SU-DHL-6 (cell line): Measurements from ENCODE around the gene ZFYVE16.

Experiments
- H2AFZ ChIP-seq: fragments of 200-600 bp; sonication (generic); 2 replicates; pipeline ENCODE4 v1.6.1; 2014; ENCODE audit warnings: low read depth, mild to moderate bottlenecking, moderate library complexity, mixed read lengths, antibody characterized with exemption, low read length; ENCODE audit not compliant: severe bottlenecking
- H3F3A ChIP-seq: fragments of 200-600 bp; shearing (Covaris generic); 2 replicates; pipeline ENCODE4 v1.6.0; 2016; ENCODE audit warnings: antibody characterized with exemption, mild to moderate bottlenecking; ENCODE audit not compliant: insufficient read depth
- H3K27ac ChIP-seq: fragments of 200-600 bp; sonication (generic); 2 replicates; pipeline ENCODE4 v1.5.1; 2016; ENCODE audit warnings: low read depth, mild to moderate bottlenecking, low read length, moderate library complexity, mixed read lengths
- H3K27me3 ChIP-seq: fragments of 200-600 bp; sonication (generic), shearing (Covaris generic); 2 replicates; pipeline ENCODE4 v1.6.0; 2014; ENCODE audit warnings: mild to moderate bottlenecking, low read length
- H3K36me3 ChIP-seq: fragments of 200-600 bp; sonication (generic); 2 replicates; pipeline ENCODE4 v1.6.1; 2014; ENCODE audit warnings: mild to moderate bottlenecking, low read length, mixed read lengths
- H3K4me2 ChIP-seq: fragments of 300-600, 200-600 bp; shearing (Covaris generic), sonication (generic); 2 replicates; pipeline ENCODE4 v1.6.0; 2014; ENCODE audit warnings: low read length, low read depth, mild to moderate bottlenecking; ENCODE audit not compliant: poor library complexity, severe bottlenecking
- H3K4me3 ChIP-seq: fragments of 200-600 bp; sonication (generic); 2 replicates; pipeline ENCODE4 v1.5.1; 2014; ENCODE audit warnings: antibody characterized with exemption, low read length, mild to moderate bottlenecking, mixed read lengths; ENCODE audit not compliant: insufficient read depth, poor library complexity, severe bottlenecking
- H3K79me2 ChIP-seq: fragments of 200-600 bp; sonication (generic); 2 replicates; pipeline ENCODE4 v1.6.1; 2014; ENCODE audit warnings: mild to moderate bottlenecking, low read length, moderate library complexity; ENCODE audit not compliant: insufficient read depth
- H3K9ac ChIP-seq: fragments of 200-600 bp; sonication (generic); 2 replicates; pipeline ENCODE4 v1.7.0; 2014; ENCODE audit warnings: mild to moderate bottlenecking, low read length
- H3K9me2 ChIP-seq: fragments of 200-600 bp; sonication (generic); replicated peaks from 2 replicates; pipeline ENCODE4 v1.6.1; 2014; ENCODE audit warnings: low read length; ENCODE audit not compliant: insufficient read depth
- H3K9me3 ChIP-seq: fragments of 200-600 bp; sonication (generic); 2 replicates; pipeline ENCODE4 v1.6.1; 2014; ENCODE audit warnings: low read length, mixed read lengths; ENCODE audit not compliant: insufficient read depth
- H4K20me1 ChIP-seq: fragments of 200-600 bp; sonication (generic); 2 replicates; pipeline ENCODE4 v1.6.1; 2014; ENCODE audit warnings: low read depth, mild to moderate bottlenecking, antibody characterized with exemption, low read length, moderate library complexity, mixed read lengths
- EZH2phosphoT487 ChIP-seq: fragments of 200-600 bp; sonication (generic), shearing (Covaris generic); conservative IDR thresholded peaks from 2 replicates; pipeline ENCODE4 v1.6.1; 2018; ENCODE audit warnings: mild to moderate bottlenecking, antibody characterized with exemption, low read length, moderate library complexity, mixed read lengths
- TF ChIP-seq, protein P1 (sequence below): fragments of 200-600 bp; sonication (generic); IDR thresholded peaks from one replicate; pipeline ENCODE4 v1.5.1; 2017; ENCODE audit warnings: antibody characterized with exemption, mild to moderate bottlenecking, low read length, moderate library complexity; ENCODE audit not compliant: insufficient read depth, poor library complexity, severe bottlenecking

The ZFYVE16 gene

GRCh38 chr5:80483636-80484232, 75.9 kb downstream of the ZFYVE16 start:
- no peak overlapping the region for H2AFZ ChIP-seq
- no peaks in the 10 kb centered on the region for H3K9me2 ChIP-seq
- no peak overlapping the region for H3K27ac ChIP-seq
- H3K36me3 ChIP-seq: no peaks in the 10 kb centered on the region
- H3F3A ChIP-seq: peaks cover 11% of the 10 kb centered on the region; the same call in 1 of the 2 replicates
- no peak overlapping the region for H3K9ac ChIP-seq
- H3K4me2 ChIP-seq: no peak overlapping the region
- TF ChIP-seq EZH2phosphoT487: no peak
- TF ChIP-seq, protein P1, sequence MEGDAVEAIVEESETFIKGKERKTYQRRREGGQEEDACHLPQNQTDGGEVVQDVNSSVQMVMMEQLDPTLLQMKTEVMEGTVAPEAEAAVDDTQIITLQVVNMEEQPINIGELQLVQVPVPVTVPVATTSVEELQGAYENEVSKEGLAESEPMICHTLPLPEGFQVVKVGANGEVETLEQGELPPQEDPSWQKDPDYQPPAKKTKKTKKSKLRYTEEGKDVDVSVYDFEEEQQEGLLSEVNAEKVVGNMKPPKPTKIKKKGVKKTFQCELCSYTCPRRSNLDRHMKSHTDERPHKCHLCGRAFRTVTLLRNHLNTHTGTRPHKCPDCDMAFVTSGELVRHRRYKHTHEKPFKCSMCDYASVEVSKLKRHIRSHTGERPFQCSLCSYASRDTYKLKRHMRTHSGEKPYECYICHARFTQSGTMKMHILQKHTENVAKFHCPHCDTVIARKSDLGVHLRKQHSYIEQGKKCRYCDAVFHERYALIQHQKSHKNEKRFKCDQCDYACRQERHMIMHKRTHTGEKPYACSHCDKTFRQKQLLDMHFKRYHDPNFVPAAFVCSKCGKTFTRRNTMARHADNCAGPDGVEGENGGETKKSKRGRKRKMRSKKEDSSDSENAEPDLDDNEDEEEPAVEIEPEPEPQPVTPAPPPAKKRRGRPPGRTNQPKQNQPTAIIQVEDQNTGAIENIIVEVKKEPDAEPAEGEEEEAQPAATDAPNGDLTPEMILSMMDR: no peak
- H3K27me3 ChIP-seq: peaks cover 3% of the 10 kb centered on the region; the same call in 1 of the 2 replicates
- no peak overlapping the region for H3K4me3 ChIP-seq
- no peaks in the 10 kb centered on the region for H3K79me2 ChIP-seq
- H3K9me3 ChIP-seq: no peaks in the 10 kb centered on the region
- no peaks in the 10 kb centered on the region for H4K20me1 ChIP-seq

DNA sequence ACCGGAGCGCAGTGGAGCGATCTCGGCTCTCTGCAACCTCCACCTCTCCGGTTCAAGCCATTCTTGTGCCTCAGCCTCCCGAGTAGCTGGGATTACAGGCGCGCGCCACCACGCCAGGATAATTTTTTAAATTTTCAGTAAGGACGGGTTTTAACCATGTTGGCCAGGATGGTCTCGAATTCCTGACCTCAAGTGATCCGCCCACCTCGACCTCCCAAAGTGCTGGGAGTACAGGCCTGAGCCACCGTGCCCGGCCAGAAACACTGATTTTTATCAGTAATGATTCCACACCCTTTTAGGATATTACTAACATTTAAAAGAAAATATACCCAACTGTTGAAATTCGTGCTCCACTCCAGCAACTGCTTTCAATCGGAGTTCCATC, 79.6 kb downstream of the ZFYVE16 start:
- peaks cover 3% of the 10 kb centered on the region; the same call in 1 of the 2 replicates for H3K27me3 ChIP-seq
- H2AFZ ChIP-seq: peak overlapping the region; percentile 95
- H3F3A ChIP-seq: peaks cover 13% of the 10 kb centered on the region; the same call in 1 of the 2 replicates
- no peaks in the 10 kb centered on the region for H3K9me2 ChIP-seq
- no peaks in the 10 kb centered on the region for H3K79me2 ChIP-seq
- peak overlapping the region; percentile 79 for H3K4me2 ChIP-seq
- peak overlapping the region; percentile 49 for H3K4me3 ChIP-seq
- H3K27ac ChIP-seq: no peak overlapping the region
- H4K20me1 ChIP-seq: no peaks in the 10 kb centered on the region
- no peaks in the 10 kb centered on the region for H3K9me3 ChIP-seq
- no peaks in the 10 kb centered on the region for H3K36me3 ChIP-seq
- peak overlapping the region; percentile 43; the same call in 1 of the 2 replicates for H3K9ac ChIP-seq
- no peak for TF ChIP-seq EZH2phosphoT487
- TF ChIP-seq, protein P1: no peak

GRCh38 chr5:80487829-80488721, 80.2 kb downstream of the ZFYVE16 start, which contains the start of gene FAM151B:
Gene FAM151B, plus strand, starts transcription at chr5:80488100. Its CDS starts 24 bp downstream, at chr5:80488124.
- TF ChIP-seq, protein P1: no peak
- TF ChIP-seq EZH2phosphoT487: no peak
- Histone ChIP-seq H3K27ac (no peak within 1 kb of the TSS), H4K20me1 (no peaks in the 10 kb centered on the region), H3K36me3 (no peaks in the 10 kb centered on the region), H3K9ac (peak within 1 kb of the TSS; percentile 43; the same call in 1 of the 2 replicates), H3K79me2 (no peaks in the 10 kb centered on the region), H3K4me3 (peak within 1 kb of the TSS; percentile 49), H3K9me3 (no peaks in the 10 kb centered on the region), H3F3A (peaks cover 13% of the 10 kb centered on the region; the same call in 1 of the 2 replicates), H2AFZ (peak within 1 kb of the TSS; percentile 95), H3K4me2 (peak within 1 kb of the TSS; percentile 79), H3K9me2 (no peaks in the 10 kb centered on the region), H3K27me3 (peaks cover 3% of the 10 kb centered on the region; the same call in 1 of the 2 replicates)
